Stimulated activated CD4-positive, alpha-beta T cell treated with anti-CD3 and anti-CD28 coated beads, Interleukin-1b, Interleukin-23, amount 100 ng/mL, for 1 hour (primary cell): Measurements from ENCODE around the gene C19orf47.
"Not testable (repeated sequence)": the region's sequence is repeated elsewhere in the genome, so short reads cannot be mapped to it uniquely, and the experiment has no call there.

Source experiments
- DNase-seq, 2 donors: peaks; one replicate each; pipeline ENCODE4 v3.0.0-alpha.2; 2020; ENCODE audit warnings: low read depth in 2 of 2

The C19orf47 gene

GRCh38 chr19:40355975-40356680 is 7.9 kb upstream of the C19orf47 start:
- no peak for DNase-seq

GRCh38 chr19:40348961-40349507 is 837 bp upstream of the C19orf47 start:
- DNase-seq = no peak

- no peak for DNase-seq
Measured at GRCh38 chr19:40344422-40344821, 3.8 kb downstream of the C19orf47 start.

- no peak for DNase-seq
Measured at GRCh38 chr19:40342644-40343311, 5.4 kb downstream of the C19orf47 start.

GRCh38 chr19:40341601-40342482 is 6.4 kb downstream of the C19orf47 start:
- no peak for DNase-seq

GRCh38 chr19:40339018-40339728 is 9.0 kb downstream of the C19orf47 start:
- DNase-seq = no peak

GRCh38 chr19:40337594-40337993 is 10.6 kb downstream of the C19orf47 start:
- DNase-seq = no peak

- no peak for DNase-seq
Measured at GRCh38 chr19:40337107-40337506, 11.1 kb downstream of the C19orf47 start.

- DNase-seq = no peak
Measured at GRCh38 chr19:40336601-40336900, 11.6 kb downstream of the C19orf47 start.

- DNase-seq = no peak
Measured at GRCh38 chr19:40335855-40336600, 12.2 kb downstream of the C19orf47 start.

GRCh38 chr19:40335101-40335500 is 13.1 kb downstream of the C19orf47 start:
- no peak for DNase-seq

- DNase-seq = not testable (repeated sequence)
Measured at GRCh38 chr19:40333083-40333482, 15.1 kb downstream of the C19orf47 start.

GRCh38 chr19:40332669-40333068 is 15.5 kb downstream of the C19orf47 start:
- DNase-seq = no peak

GRCh38 chr19:40331052-40331451 is 17.1 kb downstream of the C19orf47 start:
- DNase-seq = no peak

GRCh38 chr19:40326201-40326600 is 22.0 kb downstream of the C19orf47 start:
- no peak for DNase-seq

GRCh38 chr19:40323705-40324104 is 24.5 kb downstream of the C19orf47 start:
- no peak for DNase-seq

- DNase-seq = no peak
Measured at GRCh38 chr19:40322951-40323615, 25.1 kb downstream of the C19orf47 start.

GRCh38 chr19:40322271-40322610 is 26.0 kb downstream of the C19orf47 start:
- DNase-seq = no peak

- no peak for DNase-seq
Measured at GRCh38 chr19:40321566-40322270, 26.5 kb downstream of the C19orf47 start.

GRCh38 chr19:40321076-40321475 is 27.1 kb downstream of the C19orf47 start:
- no peak for DNase-seq
